ENCODE measurements around the gene PPP1R18. TPM values are rescaled to one million over a fixed set of nuclear protein-coding genes. Genes with fewer than 3 reads are reported as not detected.

PPP1R18 gene
- total and polyA plus RNA-seq, 9 of the 15 experiments (the other 6 are each of a cell fraction or from before 2014, with no cell fraction given), result 12.0 to 99.2 (median 42.6) TPM

- no peak for TF ChIP-seq BRF2 (IDR thresholded peaks at IDR 0.05; ENCODE audit: borderline replicate concordance, insufficient read depth, insufficient read length)
- TF ChIP-seq ZNF707 (CRISPR knock-in tag; conservative IDR thresholded peaks at IDR 0.05), result no peak; the same call in 1 of the 2 replicates
- TF ChIP-seq NCOA1 (IDR thresholded peaks at IDR 0.05; ENCODE audit: low read depth), result no peak; the same call in 1 of the 2 replicates
- no peak for TF ChIP-seq POLR3A (IDR thresholded peaks at IDR 0.05; ENCODE audit: borderline replicate concordance, extremely low read depth, insufficient read depth, insufficient read length)
- TF ChIP-seq NCOR1 (IDR thresholded peaks at IDR 0.05), result peak; percentile 83
- TF ChIP-seq TCF7L2 (IDR thresholded peaks at IDR 0.05; ENCODE audit: low read depth, low read length), result no peak
- peak; percentile 83; the same call in 1 of the 2 replicates for TF ChIP-seq E2F5 (CRISPR knock-in tag; IDR thresholded peaks at IDR 0.05)
- no peak for TF ChIP-seq NFE2L1 (tag; IDR thresholded peaks at IDR 0.05; ENCODE audit: borderline replicate concordance, low read depth)
- TF ChIP-seq FOXJ2 (tag; IDR thresholded peaks at IDR 0.05), result peak; percentile 88
- no peak for TF ChIP-seq ZNF134 (CRISPR knock-in tag; conservative IDR thresholded peaks at IDR 0.05)
- TF ChIP-seq ZFP36 (IDR thresholded peaks at IDR 0.05; ENCODE audit: low read depth, low read length, partially characterized antibody), result peak; percentile 45
- no peak for TF ChIP-seq XRCC3 (IDR thresholded peaks at IDR 0.05)
- TF ChIP-seq GTF3C2 (IDR thresholded peaks at IDR 0.05; ENCODE audit: borderline replicate concordance, extremely low read depth, insufficient read length), result no peak
- TF ChIP-seq ZNF780A (CRISPR knock-in tag; IDR thresholded peaks at IDR 0.05), result no peak
- TF ChIP-seq ARID4B (CRISPR knock-in tag; IDR thresholded peaks at IDR 0.05), result peak; percentile 98
- no peak for TF ChIP-seq U2AF2 (optimal IDR thresholded peaks at IDR 0.05; ENCODE audit: low read depth, low read length)
- no peak for TF ChIP-seq ZC3H4 (CRISPR knock-in tag; IDR thresholded peaks at IDR 0.05; ENCODE audit: borderline replicate concordance)
Observed at GRCh38 chr6:30717129-30717844, 30.8 kb upstream of the PPP1R18 start, which contains the start of gene MDC1 (continued).
